ENCODE measurements around the gene CYB5D1. TPM values are rescaled to one million over a fixed set of nuclear protein-coding genes. Genes with fewer than 3 reads are reported as not detected.
A peak's percentile ranks its signal among the peaks of the same experiment; 100 is the strongest.
"Not testable (repeated sequence)": the region's sequence is repeated elsewhere in the genome, so short reads cannot be mapped to it uniquely, and the experiment has no call there.

The CYB5D1 gene, protein sequence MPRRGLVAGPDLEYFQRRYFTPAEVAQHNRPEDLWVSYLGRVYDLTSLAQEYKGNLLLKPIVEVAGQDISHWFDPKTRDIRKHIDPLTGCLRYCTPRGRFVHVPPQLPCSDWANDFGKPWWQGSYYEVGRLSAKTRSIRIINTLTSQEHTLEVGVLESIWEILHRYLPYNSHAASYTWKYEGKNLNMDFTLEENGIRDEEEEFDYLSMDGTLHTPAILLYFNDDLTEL
- 3.5 and 5.3 TPM in 2 replicates for total RNA-seq (2014; rRNA removed; shearing (Covaris generic))

- Histone ChIP-seq H3K36me3 (peaks cover 3% of the 10 kb centered on the region; the same call in 1 of the 2 replicates), H3K9me3 (replicated peaks) (no peaks in the 10 kb centered on the region), H3K27me3 (no peaks in the 10 kb centered on the region), H3K27ac (peak within 1 kb of the TSS; percentile 94), H3K4me1 (0 out of 2 replicates have a peak, but pooled peaks cover 3% of the 10 kb centered on the region), H3K4me3 (peak within 1 kb of the TSS; percentile 71)
- DNase-seq, result peak; percentile 86 to 89
Observed at GRCh38 chr17:7857713-7858521, at the start of gene CYB5D1. CYB5D1 (plus strand) TSS chr17:7858003; CDS start chr17:7858135, 132 bp downstream.

DNA sequence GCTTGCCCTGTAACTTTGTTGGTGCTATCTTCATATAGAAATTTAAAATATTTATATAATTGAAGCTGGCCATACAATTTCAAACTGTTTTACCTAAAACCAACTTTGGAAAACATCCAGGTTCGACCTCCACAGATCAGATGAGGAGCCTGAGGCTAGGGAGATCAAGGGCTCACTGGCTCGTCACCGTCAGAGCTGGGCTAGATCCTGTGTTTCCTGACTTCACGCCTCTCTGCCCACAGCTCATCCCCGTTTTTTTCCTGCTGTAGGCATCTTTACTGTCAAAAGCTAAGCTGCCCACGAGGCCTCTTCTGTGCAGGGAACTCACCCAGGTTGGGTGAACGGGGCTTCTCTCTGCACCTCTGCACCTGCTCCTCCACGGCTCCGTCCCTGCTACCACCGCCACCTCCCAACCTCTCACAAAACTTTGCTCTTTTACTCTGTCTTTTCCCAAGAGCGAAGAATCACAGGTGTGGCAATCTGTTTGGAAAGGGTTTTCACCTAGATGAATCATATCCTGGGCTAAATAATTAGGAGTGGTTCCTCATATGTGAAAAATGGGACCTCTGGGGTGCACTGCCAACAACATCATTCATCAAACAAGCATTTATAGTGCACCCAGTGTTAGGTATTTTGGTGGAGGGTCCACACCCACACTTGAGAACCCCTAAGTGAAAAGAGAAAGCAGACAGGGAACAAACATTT, 48.6 kb upstream of the CYB5D1 start:
- Histone ChIP-seq H3K9me3 (replicated peaks) (no peaks in the 10 kb centered on the region), H3K4me1 (no peaks in the 10 kb centered on the region), H3K27me3 (no peaks in the 10 kb centered on the region), H3K4me3 (no peak overlapping the region), H3K36me3 (no peaks in the 10 kb centered on the region), H3K27ac (no peak overlapping the region)
- no peak for DNase-seq

DNA sequence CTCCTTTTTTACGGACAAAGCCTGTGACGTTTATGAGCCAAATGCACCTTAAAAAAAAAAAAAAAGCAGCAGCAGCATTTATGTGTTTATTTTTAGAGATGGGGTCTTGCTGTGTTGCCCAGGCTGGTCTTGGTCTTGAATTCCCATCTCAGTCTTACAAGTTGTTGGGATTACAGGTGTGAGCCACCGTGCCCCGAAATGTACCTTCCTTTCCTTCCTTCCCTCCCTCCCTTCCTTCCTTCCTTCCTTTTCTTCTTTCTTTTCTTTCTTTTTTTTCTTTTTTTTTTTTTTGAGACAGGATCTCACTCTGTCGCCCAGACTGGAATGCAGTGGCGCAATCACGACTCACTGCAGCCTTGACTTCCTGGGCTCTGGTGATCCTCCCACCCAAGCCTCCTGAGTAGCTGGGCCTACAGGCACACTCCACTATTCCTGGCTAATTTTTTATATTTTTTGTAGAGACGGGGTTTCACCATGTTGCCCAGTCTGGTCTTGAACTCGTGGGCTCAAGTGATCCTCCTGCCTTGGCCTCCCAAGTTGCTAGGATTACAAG, 47.9 kb upstream of the CYB5D1 start:
- not testable (repeated sequence) for H3K4me3 ChIP-seq; H3K36me3 ChIP-seq; DNase-seq; H3K27ac ChIP-seq; H3K9me3 ChIP-seq (replicated peaks); H3K4me1 ChIP-seq; H3K27me3 ChIP-seq

DNA sequence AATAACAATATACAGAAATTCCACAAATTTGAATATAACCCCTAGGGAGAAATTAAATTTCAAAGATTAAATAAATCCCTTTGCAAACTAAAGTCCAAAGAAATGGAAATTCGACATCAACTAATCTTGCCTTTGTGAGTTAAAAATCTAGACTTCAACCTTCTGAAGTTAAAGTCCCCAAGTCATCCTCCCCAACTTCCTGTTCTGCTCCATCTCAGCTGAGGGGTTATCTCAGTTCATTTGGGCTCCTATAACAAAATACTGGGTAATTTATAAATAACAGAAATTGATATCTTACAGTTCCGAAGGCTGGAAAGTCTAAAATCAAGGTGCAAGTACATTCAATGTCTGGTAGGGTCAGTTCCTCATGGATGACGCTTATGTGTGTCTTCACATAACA, 46.6 kb upstream of the CYB5D1 start:
- H3K4me3 ChIP-seq, result no peak overlapping the region
- DNase-seq, result no peak
- no peaks in the 10 kb centered on the region for H3K4me1 ChIP-seq
- H3K36me3 ChIP-seq, result no peaks in the 10 kb centered on the region
- no peak overlapping the region for H3K27ac ChIP-seq
- no peaks in the 10 kb centered on the region for H3K27me3 ChIP-seq
- H3K9me3 ChIP-seq (replicated peaks), result no peaks in the 10 kb centered on the region

GRCh38 chr17:7814969-7815368, 42.8 kb upstream of the CYB5D1 start:
- Histone ChIP-seq H3K4me3 (no peak overlapping the region), H3K4me1 (no peaks in the 10 kb centered on the region), H3K36me3 (no peaks in the 10 kb centered on the region), H3K9me3 (replicated peaks) (no peaks in the 10 kb centered on the region), H3K27me3 (no peaks in the 10 kb centered on the region), H3K27ac (no peak overlapping the region)
- DNase-seq, result no peak

DNA sequence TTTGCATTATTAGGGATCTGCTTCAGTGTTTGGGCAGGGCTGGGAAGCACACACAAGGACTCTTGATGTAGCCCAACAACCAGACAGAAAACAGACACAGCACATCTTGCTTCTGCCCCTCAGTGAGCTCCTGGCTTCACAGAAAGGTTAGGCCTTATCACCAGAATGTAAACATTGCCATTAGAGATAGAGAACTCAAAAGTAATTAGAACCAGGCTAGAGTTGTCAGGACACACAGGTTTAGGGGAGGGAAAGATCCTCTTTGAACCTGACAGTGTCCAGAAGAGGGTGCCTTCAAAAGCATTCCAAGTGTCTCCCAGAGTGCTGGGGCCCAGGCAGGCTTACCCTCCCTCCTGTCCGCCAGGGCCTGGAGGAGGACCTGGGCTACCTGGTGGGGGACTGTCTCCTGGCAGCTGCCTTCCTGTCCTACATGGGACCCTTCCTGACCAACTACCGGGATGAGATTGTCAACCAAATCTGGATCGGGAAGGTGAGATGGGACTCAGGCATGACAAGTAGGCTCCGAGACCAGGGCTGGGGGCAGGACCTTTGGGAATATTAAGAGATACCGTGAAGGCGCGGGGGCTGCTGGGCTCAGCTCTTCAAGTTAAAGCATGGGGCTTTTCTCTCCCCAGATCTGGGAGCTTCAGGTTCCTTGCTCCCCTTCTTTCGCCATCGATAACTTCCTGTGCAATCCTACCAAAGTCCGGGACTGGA, 40.7 kb upstream of the CYB5D1 start:
- no peak for DNase-seq
- Histone ChIP-seq H3K36me3 (no peaks in the 10 kb centered on the region), H3K4me1 (no peaks in the 10 kb centered on the region), H3K9me3 (replicated peaks) (no peaks in the 10 kb centered on the region), H3K27me3 (no peaks in the 10 kb centered on the region), H3K4me3 (no peak overlapping the region), H3K27ac (no peak overlapping the region)

DNA sequence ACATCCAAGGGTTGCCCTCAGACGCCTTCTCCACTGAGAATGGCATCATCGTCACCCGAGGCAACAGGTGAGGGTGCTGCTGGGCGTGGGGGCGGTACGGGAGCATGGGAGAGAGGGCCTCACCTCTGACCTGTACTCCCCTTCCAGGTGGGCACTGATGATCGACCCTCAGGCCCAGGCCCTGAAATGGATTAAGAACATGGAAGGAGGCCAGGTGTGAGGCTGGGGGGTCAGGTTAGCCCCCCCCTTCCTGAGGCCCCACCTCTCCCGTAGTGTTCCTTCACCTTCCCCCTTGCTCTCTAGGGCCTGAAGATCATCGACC, 40.2 kb upstream of the CYB5D1 start:
- no peak overlapping the region for H3K4me3 ChIP-seq
- DNase-seq, result no peak

GRCh38 chr17:7818026-7818425, 39.8 kb upstream of the CYB5D1 start:
- no peak for DNase-seq
- no peaks in the 10 kb centered on the region for H3K4me1 ChIP-seq
- no peaks in the 10 kb centered on the region for H3K9me3 ChIP-seq (replicated peaks)
- H3K27me3 ChIP-seq, result no peaks in the 10 kb centered on the region
- H3K36me3 ChIP-seq, result no peaks in the 10 kb centered on the region
- H3K4me3 ChIP-seq, result no peak overlapping the region
- H3K27ac ChIP-seq, result no peak overlapping the region

More for the DNA sequence above, 40.2 kb upstream of the CYB5D1 start:
- Histone ChIP-seq H3K27me3 (no peaks in the 10 kb centered on the region), H3K9me3 (replicated peaks) (no peaks in the 10 kb centered on the region), H3K36me3 (no peaks in the 10 kb centered on the region), H3K27ac (no peak overlapping the region), H3K4me1 (no peaks in the 10 kb centered on the region)

GRCh38 chr17:7818746-7819645, 38.8 kb upstream of the CYB5D1 start:
- Histone ChIP-seq H3K4me3 (no peak overlapping the region), H3K27me3 (no peaks in the 10 kb centered on the region), H3K9me3 (replicated peaks) (no peaks in the 10 kb centered on the region), H3K36me3 (no peaks in the 10 kb centered on the region), H3K4me1 (no peaks in the 10 kb centered on the region), H3K27ac (no peak overlapping the region)
- DNase-seq, result no peak

DNA sequence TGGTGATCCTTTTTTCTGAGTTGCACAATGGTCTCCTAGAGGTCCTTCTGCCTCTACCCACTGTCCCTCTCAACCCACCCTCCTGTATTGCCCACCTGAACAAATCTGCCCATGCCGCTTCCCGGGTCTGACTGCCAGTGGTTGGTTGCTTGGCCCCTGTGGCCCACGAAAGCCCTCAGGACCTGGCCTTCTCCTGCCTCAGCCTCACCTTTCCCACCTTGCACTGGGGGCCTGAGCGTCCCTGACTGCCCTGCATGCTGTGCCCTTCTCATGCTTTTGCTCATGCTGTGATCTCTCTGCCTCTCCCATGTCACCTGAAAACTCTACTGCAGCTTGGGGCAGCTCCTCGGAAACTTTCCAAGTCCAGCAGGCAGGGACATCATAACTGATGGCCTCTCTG, 37.6 kb upstream of the CYB5D1 start:
- no peak for DNase-seq
- Histone ChIP-seq H3K4me3 (no peak overlapping the region), H3K36me3 (no peaks in the 10 kb centered on the region), H3K27me3 (no peaks in the 10 kb centered on the region), H3K9me3 (replicated peaks) (no peaks in the 10 kb centered on the region), H3K27ac (no peak overlapping the region), H3K4me1 (no peaks in the 10 kb centered on the region)

DNA sequence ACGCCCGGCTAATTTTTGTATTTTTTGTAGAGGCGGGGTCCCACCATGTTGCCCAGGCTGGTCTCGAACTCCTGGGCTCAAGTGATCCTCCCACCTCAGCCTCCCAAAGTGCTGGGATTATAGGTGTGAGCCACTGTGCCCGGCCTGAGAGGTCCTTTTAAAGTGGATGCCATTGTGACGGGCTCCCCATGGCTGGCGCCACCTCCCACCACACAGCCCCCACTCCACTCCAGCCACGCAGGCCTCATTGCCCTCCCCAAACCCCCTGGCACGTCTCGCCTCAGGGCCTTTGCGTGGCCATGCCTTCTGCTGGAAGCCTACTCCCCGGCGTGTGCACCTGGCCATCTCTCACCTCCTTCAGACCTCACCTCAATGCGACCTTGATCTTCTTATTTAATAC, 35.7 kb upstream of the CYB5D1 start:
- Histone ChIP-seq H3K36me3 (no peaks in the 10 kb centered on the region), H3K27me3 (no peaks in the 10 kb centered on the region), H3K9me3 (replicated peaks) (no peaks in the 10 kb centered on the region), H3K27ac (no peak overlapping the region), H3K4me3 (no peak overlapping the region), H3K4me1 (no peaks in the 10 kb centered on the region)
- DNase-seq, result no peak

GRCh38 chr17:7823581-7824001, 34.2 kb upstream of the CYB5D1 start:
- H3K27ac ChIP-seq, result no peak overlapping the region
- H3K4me1 ChIP-seq, result no peaks in the 10 kb centered on the region
- no peak for DNase-seq
- no peaks in the 10 kb centered on the region for H3K27me3 ChIP-seq
- H3K9me3 ChIP-seq (replicated peaks), result no peaks in the 10 kb centered on the region
- H3K36me3 ChIP-seq, result no peaks in the 10 kb centered on the region
- H3K4me3 ChIP-seq, result no peak overlapping the region

DNA sequence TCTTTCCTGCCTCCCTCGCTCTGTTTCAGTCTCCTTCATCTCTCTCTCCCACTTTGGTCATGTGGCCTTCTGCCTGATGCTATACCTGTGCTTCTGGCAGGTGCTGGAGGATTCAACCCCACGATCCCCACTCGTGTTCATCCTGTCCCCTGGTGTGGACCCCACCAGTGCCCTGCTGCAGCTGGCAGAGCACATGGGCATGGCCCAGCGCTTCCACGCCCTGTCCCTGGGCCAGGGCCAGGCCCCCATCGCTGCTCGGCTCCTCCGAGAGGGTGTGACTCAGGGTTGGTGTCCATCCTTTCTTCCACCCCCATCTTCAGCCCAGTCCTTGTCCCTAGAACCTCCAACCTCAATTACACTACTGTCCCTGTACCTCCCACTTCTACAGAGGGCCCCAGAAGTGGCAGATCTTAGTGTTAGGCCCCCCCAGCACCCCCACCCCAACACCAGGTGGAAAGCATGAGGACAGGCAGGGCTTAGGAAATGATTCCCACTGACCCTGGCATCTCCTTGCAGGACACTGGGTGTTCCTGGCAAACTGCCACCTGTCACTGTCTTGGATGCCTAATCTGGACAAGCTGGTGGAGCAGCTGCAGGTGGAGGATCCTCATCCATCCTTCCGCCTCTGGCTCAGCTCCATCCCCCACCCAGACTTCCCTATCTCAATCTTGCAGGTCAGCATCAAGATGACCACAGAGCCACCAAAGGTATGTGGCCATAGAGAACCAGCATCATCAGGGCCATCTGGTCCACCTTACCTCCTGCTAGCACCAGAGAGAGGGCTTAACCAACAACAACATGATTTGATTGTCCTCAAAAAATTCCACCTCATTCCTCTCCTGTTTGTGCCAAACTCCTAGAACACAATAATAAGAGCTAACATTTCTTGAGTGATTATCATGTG, 33.5 kb upstream of the CYB5D1 start:
- H3K9me3 ChIP-seq (replicated peaks), result no peaks in the 10 kb centered on the region
- H3K4me1 ChIP-seq, result no peaks in the 10 kb centered on the region
- no peaks in the 10 kb centered on the region for H3K27me3 ChIP-seq
- DNase-seq, result no peak
- no peak overlapping the region for H3K27ac ChIP-seq
- no peak overlapping the region for H3K4me3 ChIP-seq
- no peaks in the 10 kb centered on the region for H3K36me3 ChIP-seq

Measured in SJCRH30 (cell line).